SKM-1 (cell line): Measurements from ENCODE around the gene WDR88.
"Not testable (repeated sequence)": the region's sequence is repeated elsewhere in the genome, so short reads cannot be mapped to it uniquely, and the experiment has no call there.

ENCODE experiments used
- DNase-seq: peaks from one replicate; lab custom pipeline; 2025; ENCODE audit not compliant: unreplicated experiment; lab: John Stamatoyannopoulos, UW

Gene WDR88

DNA sequence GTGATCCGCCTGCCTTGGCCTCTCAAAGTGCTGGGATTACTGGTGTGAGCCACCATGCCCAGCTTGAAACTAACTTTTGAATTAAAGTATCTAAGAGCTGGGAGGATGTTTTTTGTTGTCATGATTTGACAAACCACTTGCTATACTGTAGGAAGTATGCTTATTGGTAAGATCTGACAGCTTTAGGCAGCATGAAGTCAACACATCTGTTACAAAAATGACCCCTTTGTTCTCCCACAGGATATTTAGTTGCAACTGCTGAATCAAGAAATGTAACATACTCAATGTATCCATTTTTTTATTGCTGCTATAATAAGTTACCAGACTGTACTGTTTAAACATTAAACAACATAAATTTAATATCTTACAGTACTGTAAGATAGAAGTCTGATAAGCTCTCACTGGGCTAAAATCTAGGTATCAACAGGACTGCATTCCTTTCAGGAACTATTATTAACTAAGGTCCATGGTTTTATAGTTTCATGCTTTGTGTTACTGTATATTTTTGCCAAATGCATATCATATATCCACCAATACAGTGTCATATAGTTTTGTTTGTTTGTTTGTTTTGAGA, 39.4 kb downstream of the WDR88 start:
- DNase-seq, result no peak

DNA sequence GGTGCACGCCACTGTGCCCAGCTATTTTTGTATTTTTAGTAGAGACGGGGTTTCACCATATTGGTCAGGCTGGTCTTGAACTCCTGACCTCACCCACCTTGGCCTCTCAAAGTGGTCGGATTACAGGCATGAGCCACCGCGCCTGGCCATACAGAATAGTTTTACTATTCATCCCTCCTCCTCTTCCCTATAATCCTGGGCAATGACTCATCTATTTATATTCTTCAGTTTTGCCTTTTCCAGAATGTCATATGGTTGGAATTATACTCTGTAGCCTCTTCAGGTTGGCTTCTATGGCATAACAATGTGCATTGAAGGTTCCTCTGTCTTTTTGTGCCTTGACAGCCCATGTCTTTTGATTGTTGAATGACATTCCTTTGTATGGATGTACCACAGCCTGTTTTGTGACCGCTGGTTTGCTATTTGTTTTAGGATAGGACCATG, 40.0 kb downstream of the WDR88 start:
- no peak for DNase-seq

DNA sequence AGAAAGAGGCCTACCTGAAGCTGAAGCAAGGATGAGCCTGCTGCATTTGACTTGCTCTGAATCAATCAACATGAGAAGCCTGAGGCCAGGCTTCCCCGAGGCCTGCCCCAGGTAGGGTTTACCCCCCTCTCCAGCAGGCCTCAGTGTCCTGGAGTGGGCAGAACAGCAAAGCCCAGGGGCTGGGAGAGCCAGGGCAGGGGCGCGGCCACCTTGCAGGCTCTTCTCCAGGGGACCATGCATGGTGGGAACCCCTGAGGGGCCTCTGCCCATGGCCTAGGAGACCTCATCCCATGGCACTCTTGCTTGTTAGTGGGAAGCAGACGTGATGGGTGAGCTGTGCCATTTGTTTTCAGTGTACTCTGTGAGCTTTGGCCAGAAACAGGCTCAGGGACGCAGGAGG, 42.3 kb downstream of the WDR88 start:
- DNase-seq, result no peak

DNA sequence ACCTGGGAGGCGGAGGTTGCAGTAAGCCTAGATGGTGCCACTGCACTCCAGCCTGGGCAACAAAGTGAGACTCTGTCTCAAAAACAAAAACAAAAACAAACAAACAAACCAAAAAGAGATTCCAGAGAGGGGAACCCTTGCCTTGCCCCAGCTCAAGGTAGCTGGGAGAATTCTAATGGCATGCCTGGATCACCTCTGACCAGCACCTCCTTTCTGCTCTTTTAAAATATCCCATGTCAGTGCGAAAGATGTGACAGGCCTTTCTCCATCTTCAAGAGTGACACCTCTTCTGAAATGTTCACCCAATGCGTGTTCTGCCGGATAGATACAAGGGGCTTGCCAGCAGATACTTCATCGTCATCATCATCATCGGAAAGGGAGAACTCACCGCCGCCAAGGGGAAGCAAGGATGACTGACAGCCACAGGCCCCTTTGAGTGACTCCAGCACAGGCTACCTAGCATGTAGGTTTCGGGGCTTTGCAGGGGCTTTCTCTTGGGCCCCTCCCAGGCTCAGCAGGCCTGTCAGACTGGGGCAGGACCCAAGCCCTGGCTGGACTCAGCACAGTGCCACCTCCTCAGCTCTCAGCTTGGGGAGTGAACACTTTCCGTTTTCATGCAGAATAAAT, 43.4 kb downstream of the WDR88 start:
- no peak for DNase-seq

DNA sequence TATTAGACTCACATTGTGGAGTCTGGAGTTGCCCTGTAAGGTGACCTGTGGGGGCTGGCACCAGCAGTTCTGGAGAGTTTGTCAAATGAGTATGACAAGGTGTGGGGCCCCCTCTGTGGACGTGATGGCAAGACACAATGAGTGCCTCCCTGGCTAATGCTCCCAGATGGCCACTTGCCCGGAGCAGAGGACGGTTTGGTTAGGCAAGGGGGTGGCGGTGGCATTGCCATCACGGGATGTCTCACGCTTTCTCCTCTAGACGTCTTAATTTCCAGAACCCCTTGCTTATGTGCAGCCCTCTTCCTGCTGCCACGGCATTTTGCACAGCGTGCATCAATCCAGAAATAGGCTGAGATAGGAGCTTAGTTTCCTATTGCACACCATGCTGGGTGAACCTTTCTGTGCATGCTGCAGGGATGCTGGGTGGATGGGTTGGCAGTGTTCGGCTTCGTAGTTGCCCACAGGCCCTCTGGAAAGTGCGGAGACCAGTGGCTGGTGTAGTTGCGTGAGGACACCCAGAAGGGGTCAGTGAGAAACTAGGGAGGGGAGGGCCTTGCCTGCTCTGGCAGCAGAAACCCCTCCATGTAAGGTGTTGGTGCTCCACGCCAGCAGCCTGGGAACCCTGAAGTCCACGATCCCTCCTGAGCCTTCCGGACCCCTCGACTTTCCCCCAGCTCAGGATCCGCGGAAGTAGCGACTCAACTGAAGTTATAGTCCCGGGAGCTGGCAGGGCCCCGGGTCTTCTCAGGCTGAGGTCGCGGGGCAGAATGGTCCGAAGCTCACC, 44.2 kb downstream of the WDR88 start:
- no peak for DNase-seq

DNA sequence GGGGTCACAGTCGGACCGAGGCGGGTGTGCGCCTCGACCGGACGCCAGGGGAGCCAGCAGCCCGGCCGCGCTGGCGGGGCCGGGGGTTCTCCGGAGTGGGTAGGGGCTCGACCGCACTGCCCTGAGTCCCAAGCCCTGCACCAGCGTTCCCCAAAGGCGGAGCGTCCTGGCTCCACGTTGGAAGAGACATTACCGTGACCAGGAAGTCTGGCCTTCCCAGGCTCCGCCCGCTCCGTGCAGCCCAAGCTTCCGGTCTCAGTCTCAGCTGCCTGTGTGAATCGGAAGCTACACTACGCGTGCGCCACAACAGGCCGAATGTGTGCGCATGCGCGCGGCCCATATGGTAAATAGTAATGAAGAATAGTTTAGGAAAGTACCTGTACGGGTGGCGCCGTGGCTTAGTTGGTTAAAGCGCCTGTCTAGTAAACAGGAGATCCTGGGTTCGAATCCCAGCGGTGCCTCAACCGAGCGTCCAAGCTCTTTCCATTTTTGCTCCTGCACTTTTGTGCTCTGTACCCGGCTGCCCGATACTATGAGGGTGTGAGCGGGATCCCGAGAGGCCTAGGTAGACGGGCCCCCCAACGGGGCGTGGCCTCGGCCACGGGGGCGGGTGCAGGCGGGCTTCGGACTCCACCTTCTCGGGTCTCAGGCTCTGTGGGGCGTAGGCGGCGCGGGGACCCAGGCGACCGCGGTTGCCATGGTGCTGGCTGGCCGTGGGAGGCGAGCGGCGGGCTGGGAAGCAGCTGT, 44.9 kb downstream of the WDR88 start:
- peak; percentile 99 for DNase-seq

DNA sequence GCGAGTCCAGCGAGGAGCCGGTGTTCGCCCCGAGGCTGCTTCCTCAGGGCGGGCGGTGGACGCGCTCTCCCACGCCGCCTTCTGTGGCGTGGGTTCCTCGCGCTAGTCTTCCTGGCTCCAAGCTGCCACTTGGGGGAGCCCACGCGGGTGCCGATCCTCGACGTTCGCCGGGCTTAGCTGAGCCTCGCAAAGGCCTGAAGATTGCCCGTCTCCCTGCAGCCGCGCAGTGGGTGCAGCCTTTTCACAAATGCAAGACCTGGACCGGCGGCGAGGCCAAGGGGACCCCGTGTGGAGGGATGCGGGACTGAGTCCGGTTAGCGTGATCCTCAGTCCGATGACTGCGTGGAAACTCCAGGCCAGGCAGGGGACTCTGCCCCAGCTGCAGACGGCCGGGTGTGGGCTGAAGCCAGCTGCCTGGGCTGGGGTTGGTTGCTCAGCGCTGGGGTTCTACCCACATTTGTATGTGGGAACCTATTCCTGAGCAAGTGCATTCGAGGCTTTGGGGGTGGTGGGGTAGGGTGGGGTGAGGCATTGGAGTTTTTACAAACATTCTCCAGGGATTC, 45.6 kb downstream of the WDR88 start:
- no peak for DNase-seq

DNA sequence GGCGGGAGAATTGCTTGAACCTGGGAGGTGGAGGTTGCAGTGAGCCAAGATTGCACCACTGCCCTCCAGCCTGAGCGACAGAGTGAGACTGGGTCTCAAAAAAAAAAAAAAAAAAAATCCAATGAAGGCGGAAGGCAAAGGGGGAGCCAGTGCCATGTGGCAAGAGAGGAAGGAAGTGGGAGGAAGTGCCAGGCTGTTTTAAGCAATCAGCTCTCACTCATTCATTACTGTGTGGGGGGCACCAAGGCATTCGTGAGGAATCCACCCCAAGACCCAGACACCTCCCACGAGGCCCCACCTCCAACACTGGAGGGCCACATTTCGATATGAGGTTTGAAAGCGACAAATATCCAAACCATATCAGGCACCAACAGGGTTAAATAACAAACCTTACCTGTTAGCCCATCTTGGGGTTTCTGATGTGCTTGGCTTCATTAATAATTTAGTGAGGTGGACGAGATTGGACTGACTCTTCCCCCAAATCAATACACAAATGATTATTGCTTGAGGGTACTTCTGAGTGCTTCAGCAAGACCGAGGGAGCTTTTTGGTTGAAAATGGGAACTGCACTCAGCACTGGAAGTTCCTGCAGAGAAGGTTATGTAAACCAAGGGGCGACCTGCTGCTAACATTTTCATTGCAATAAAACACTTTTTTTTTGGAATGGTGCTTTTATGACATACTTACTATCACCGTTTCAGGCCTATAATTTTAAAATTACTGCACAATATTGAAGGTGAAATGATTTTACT, 54.7 kb downstream of the WDR88 start:
- DNase-seq, result peak; percentile 58

DNA sequence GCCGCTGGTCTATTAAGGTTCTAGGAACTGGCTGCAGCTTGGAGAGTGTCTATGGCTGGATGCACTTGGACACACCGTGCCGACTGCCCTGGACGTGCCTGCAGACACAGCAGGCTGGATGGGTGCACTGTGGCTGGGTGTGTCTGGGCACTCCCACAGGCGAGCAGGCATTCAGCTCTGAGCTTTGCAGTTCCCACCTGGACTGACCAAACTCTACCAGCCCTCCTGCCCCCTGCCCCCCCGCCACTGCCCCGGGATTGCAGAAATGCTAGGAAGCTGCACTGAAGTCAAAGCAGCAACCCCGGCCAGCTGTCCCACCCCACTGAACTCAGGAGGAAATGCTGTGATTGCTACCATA, 55.2 kb downstream of the WDR88 start:
- peak; percentile 58 for DNase-seq

DNA sequence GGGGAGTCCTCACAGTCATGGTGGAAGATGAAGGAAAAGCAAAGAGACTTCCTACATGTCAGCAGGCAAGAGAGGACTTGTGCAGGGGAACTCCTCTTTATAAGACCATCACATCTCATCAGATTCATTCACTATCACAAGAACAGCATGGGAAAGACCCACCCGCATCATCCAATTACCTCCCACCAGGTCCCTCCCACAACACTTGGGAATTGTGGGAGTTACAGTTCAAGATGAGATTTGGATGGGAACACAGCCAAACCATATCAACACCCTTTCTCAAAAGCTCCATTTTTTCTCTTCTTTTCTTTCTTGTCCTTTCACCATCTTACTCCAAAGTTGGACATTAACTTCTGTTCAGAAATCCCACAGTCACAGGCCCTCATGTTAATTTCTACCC, 57.5 kb downstream of the WDR88 start:
- no peak for DNase-seq

DNA sequence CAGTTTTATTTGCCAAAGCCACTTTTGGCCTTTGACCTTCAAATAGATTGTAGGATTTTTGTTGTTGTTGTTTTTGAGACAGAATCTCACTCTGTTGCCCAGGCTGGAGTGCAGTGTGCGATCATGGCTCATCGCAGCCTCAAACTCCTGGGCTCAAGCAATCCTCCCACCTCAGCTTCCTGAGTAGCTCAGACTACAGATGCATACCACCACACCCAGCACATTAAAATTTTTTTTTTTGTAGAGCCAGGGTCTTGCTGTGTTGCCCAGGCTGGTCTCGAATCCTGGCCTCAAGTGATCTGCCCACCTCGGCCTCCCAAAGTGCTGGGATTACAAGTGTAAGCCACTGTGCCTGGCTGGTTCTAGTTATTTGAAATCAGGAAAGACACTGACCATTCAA, 59.2 kb downstream of the WDR88 start:
- not testable (repeated sequence) for DNase-seq

DNA sequence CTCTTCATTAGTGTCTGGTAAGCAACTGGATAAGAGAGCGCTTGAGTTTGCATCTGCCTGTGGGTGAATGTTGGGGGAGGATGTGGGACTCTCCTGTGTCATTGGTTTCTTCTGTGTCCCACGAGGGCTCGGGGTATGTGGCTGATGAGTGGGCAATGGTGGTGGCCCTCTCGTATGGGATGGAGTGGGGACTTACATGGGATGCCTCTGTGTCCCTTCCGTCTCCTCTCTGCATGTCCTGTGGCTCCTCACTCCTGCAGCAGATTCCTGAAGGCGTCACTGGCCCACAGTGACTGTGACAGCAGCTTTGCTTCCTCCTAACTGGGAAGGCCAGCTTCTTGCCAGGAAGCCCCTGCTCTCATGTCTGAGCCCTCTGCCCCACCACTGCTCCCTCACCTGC, 59.6 kb downstream of the WDR88 start:
- no peak for DNase-seq

DNA sequence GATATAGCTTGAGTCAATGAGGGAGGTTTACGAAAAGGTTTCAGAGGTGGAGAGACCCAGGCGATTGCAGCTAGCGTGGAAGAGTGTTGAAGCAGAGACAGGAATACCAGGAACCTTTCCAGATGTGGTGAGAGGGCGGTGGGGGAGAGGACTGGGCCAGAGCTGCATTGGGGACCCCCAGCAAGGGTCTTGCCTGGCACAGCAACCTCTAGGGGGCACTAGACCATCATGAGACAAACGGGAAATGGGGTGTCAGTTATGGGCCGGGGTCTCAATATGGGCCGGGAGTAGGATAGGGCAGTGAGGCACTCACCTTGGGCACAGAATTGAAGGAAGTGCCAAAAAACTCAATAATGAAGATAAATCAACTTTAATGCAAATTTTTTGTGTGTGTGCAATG, 60.1 kb downstream of the WDR88 start:
- DNase-seq, result no peak

DNA sequence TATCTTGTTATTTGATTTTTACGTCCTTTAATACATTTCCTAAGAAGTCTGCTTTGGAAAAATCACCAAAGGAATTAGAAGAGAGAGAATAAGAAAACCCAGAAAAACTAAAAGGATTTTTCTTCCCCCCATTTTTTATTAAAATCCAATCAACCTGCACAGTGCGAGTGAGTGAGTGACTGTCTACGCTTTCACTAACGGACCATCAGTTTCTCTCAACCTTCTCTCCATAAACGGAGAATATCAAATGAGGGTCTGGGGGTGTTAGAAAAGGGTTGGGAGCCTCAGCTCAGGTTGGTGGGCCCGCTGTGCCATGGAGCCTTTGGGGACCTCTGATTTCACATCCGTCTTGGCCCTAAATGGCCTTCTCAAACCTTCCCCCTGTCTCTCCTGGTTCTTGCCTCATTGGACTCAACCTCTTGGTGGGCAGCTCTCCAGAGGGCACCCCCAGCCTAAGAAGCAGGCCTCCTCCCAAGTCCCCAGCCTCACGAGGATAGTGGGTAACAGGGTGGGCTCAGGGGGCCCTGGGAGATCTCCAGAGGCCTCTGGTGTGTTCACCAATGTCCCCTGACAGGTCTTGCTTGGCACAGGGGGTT, 61.5 kb downstream of the WDR88 start:
- no peak for DNase-seq

DNA sequence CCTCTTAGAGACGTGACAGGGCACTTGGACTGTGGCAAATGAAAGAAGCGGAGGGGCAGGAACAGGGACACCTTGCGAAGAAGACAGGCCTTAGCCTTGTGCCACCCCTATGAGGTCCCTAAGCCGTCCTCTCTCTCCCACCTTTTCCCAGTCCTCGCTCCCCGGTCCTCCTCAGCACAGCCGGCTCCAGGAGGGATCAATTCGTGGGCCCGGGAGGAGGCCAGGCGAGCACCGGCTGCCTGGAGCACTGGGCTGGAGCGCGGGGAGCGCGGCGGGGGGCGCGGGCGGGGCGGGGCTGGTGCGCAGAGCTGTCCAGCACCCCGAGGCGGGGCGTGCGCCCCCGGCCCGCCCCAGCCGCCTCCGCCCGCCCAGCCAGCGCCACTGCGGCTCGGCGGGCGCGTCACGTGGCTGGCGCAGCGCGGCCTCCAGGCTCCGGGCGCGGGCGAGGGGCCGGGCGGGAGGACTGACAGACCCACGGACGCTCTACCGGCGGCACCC, 62.0 kb downstream of the WDR88 start, which contains the start of gene LRP3:
Gene LRP3, plus strand, starts transcription at position 466 of the 498 bp plus-strand sequence. CDS start 456 bp downstream, outside the sequence.
- DNase-seq, result no peak

DNA sequence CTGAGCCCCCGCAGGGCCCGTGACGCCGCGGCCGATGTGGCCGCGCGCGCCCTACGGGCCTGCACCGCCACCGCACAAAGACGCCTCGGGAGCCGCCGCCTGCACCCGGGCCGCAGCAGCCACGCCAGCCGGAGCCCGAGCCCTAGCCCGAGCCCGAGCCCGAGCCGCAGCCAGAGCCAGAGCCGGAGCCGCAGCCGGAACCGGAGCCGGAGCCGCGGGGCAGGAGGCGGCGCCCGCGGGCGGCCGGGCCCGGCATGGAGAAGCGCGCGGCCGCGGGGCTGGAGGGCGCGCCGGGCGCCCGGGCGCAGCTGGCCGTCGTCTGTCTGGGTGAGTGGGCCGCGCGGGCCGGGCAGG, 62.6 kb downstream of the WDR88 start:
- DNase-seq, result no peak

DNA sequence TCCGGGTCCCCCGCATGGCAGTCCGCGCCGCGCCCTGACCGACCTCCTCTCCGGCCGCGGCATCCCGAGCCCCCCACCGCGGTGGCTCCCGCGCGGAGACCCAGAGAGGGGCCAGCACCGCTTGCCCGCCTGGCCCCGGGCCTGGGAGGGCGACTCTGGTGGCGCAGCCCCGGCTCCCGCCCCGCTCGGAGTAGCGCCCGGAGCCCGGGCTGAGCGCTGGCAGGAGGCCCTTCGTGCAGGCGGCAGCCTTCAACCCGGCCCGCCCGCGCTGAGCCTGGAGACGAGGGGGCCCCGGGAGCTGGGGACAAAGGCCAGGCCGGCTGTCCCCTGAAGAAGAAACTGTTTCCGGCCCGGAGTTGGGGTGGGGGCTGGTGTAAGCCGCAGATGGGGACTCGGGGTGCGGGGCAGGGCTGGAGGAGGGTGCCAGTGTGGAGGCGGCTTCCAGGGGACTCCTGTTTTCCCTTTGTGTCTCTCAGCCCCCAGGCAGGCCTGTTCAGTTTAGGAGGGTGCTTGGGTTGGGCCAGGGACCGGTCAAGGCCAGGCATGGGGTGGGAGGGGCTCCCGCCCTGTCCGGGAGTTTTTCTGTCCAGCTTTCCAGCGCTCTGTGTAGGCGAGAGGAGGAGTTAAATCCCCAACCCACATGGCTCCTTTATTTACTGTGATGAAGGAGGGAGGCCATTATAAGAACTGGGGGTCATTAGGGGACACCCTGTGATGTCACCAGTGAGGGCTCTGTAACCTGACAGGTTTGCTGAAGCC, 63.2 kb downstream of the WDR88 start:
- DNase-seq, result no peak

DNA sequence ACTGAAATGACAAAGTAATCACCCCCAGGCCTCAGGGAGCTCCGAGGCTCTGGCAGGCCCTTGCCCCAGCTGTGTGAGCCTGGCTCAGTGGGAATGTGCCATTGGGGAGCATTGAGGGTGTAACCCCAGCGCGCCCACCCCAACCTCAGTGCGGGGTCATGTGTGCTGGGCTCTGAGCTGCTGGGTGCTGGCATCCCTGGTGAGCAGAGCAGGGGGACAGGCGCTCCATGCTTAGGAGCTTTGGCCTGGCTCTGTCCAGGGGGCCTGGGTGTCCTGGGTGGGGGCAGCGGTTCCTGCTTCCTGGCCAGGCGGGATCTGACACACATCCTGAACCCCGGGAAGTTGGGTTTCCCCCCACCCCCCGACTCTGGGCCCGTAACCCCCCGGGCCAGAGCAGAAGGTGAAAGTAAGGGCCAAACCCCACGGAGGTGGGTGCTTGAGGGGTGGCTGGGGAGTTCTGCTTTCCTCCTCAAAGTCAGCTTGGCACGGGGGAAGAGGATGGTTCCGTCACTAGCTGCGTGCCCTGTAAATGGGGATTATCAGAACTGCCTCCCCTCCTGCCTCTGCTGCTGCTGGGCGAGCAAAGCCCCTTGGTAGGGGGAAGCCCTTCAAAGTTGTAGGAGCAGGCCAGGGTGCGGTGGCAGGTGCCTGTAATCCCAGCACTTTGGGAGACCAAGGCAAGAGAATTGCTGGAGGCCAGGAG, 63.9 kb downstream of the WDR88 start:
- no peak for DNase-seq
